CD4-positive, alpha-beta memory T cell (primary cell): ENCODE data around the gene TEX51. TPM values are rescaled to one million over a fixed set of nuclear protein-coding genes. Genes with fewer than 3 reads are reported as not detected.

ENCODE experiments used
- CTCF ChIA-PET: fragments of 350-600 bp; sonication (Branson Sonifier 250); formaldehyde crosslinking; loops from one replicate; lab custom pipeline; 2021; ENCODE audit warnings: inconsistent platforms; ENCODE audit not compliant: partially characterized antibody; lab: Charles Lee
- POLR2A ChIA-PET: fragments of 350-600 bp; sonication (Branson Sonifier 250); formaldehyde crosslinking; loops from one replicate; lab custom pipeline; 2021; ENCODE audit not compliant: partially characterized antibody; lab: Charles Lee
- DNase-seq, 5 donors: peaks; one replicate each; pipeline versions ENCODE4 v3.0.0 to v3.0.0-alpha.2; 2020 to 2022; ENCODE audit warnings: mixed read lengths in 1 of 5
- H3K27ac ChIP-seq: one replicate; pipeline ENCODE4 v1.7.0; 2013; ENCODE audit warnings: low read depth, low read length
- H3K27me3 ChIP-seq: 2 replicates; pipeline ENCODE4 v1.7.0; 2013; ENCODE audit warnings: mild to moderate bottlenecking, low read length, moderate library complexity; ENCODE audit not compliant: insufficient read depth
- H3K36me3 ChIP-seq: 2 replicates; pipeline ENCODE4 v1.7.0; 2013; ENCODE audit warnings: mild to moderate bottlenecking, low read length, moderate library complexity; ENCODE audit not compliant: insufficient read depth
- H3K4me1 ChIP-seq: 2 replicates; pipeline ENCODE4 v1.7.0; 2013; ENCODE audit warnings: mild to moderate bottlenecking, low read length, moderate library complexity; ENCODE audit not compliant: insufficient read depth
- H3K4me3 ChIP-seq, 2 donors: one replicate each; pipeline ENCODE4 v1.7.0; 2013; ENCODE audit warnings: low read length in 2 of 2, mild to moderate bottlenecking in 1 of 2
- H3K9me3 ChIP-seq, 2 donors: one replicate each; pipeline ENCODE4 v1.7.0; 2013; ENCODE audit warnings: low read length in 2 of 2, control low read depth in 1 of 2; ENCODE audit not compliant: control insufficient read depth in 1 of 2
- H3K27ac Mint-ChIP-seq, 7 donors: one replicate each; pipeline ENCODE4 v1.8.0; 2020 to 2021; ENCODE audit warnings: mixed read lengths in 7 of 7, mild to moderate bottlenecking in 6 of 7, inconsistent platforms in 3 of 7, moderate library complexity in 3 of 7
- H3K27me3 Mint-ChIP-seq, 2 donors: one replicate each; pipeline ENCODE4 v1.8.0; 2020 to 2021; ENCODE audit warnings: mixed read lengths in 2 of 2
- H3K36me3 Mint-ChIP-seq, 2 donors: one replicate each; pipeline ENCODE4 v1.8.0; 2020 to 2021; ENCODE audit warnings: mixed read lengths in 2 of 2, inconsistent platforms in 1 of 2, mild to moderate bottlenecking in 1 of 2
- H3K4me1 Mint-ChIP-seq, 4 donors: one replicate each; pipeline ENCODE4 v1.8.0; 2020 to 2021; ENCODE audit warnings: mixed read lengths in 4 of 4, mild to moderate bottlenecking in 1 of 4
- H3K4me3 Mint-ChIP-seq, 8 donors: one replicate each; pipeline ENCODE4 v1.8.0; 2020 to 2021; ENCODE audit warnings: mixed read lengths in 8 of 8, mild to moderate bottlenecking in 7 of 8, moderate library complexity in 6 of 8, inconsistent platforms in 3 of 8
- H3K9me3 Mint-ChIP-seq, 8 donors: one replicate each; pipeline ENCODE4 v1.8.0; 2020 to 2021; ENCODE audit warnings: mixed read lengths in 8 of 8, mild to moderate bottlenecking in 5 of 8, inconsistent platforms in 3 of 8, moderate library complexity in 1 of 8
- intact Hi-C: fragments of 100-400 bp; cut with micrococcal nuclease; formaldehyde crosslinking; loops from one replicate; pipeline ENCODE4 v1.15.1; 2023
- polyA plus RNA-seq, 2 donors: library from polyadenylated mRNA; unstranded; fragments of 300-500 nt; fragmentation: Illumina TruSeq; gene quantifications; one replicate each; pipeline ENCODE4 v1.2.3, GENCODE V29; 2021
- total RNA-seq, 2 experiments: library from RNA; stranded (reverse); gene quantifications; one replicate each; pipeline ENCODE4 v1.2.3, GENCODE V29; 2021

TEX51 gene
- total and polyA plus RNA-seq, 4 experiments from 2014 or later: not detected

GRCh38 chr2:126902152-126902835 lies 3.6 kb downstream of the TEX51 start:
- no peak for DNase-seq
- H3K4me3 Mint-ChIP-seq: peak overlapping the region in 1 of 8 donors; percentile 13
- intact Hi-C loops: no loop called here

DNA sequence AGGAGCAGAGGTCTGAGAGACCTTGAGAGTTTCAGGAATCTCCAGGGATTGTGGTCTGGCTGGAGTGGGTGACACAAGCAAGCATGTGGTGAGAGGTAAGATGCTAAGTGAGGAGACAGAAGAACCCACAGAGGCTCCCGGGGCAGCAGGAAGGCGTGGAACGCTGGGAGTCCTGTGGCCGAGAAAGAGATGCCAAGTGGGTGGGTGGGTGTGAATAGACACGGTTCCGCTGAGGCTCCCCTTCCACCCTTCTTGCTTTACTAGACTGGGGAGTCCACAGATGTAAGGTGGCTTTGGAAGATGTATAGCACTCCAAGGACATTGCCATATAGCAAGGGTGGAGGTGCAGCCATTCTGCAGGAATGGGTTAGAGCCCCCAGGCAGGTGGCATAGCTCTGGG lies 4.2 kb downstream of the TEX51 start:
- POLR2A ChIA-PET: no interaction called here
- Histone ChIP-seq H3K27ac (no peak overlapping the region), H3K9me3 (no peaks in the 10 kb centered on the region), H3K4me1 (no peaks in the 10 kb centered on the region), H3K27me3 (no peaks in the 10 kb centered on the region), H3K4me3 (no peak overlapping the region), H3K36me3 (no peaks in the 10 kb centered on the region)
- no peak for DNase-seq
- Mint-ChIP-seq H3K4me3 (no peak overlapping the region), H3K4me1 (no peaks in the 10 kb centered on the region), H3K27me3 (peaks cover 18 to 25% of the 10 kb centered on the region in 2 donors), H3K9me3 (peaks cover 0 to 18% (median 4%) of the 10 kb centered on the region in 8 donors), H3K36me3 (no peaks in the 10 kb centered on the region), H3K27ac (no peak overlapping the region)
- CTCF ChIA-PET: no interaction called here
- intact Hi-C loops: no loop called here

More at GRCh38 chr2:126902152-126902835, 3.6 kb downstream of the TEX51 start:
- no peaks in the 10 kb centered on the region for H3K4me1 Mint-ChIP-seq
- Histone ChIP-seq H3K4me1 (no peaks in the 10 kb centered on the region), H3K9me3 (no peaks in the 10 kb centered on the region), H3K4me3 (no peak overlapping the region), H3K36me3 (no peaks in the 10 kb centered on the region), H3K27ac (no peak overlapping the region), H3K27me3 (no peaks in the 10 kb centered on the region)
- no peaks in the 10 kb centered on the region for H3K36me3 Mint-ChIP-seq
- H3K27me3 Mint-ChIP-seq: peaks cover 18 to 25% of the 10 kb centered on the region in 2 donors
- ChIA-PET CTCF (no interaction called here), POLR2A (no interaction called here)
- H3K9me3 Mint-ChIP-seq: peaks cover 0 to 18% (median 4%) of the 10 kb centered on the region in 8 donors
- H3K27ac Mint-ChIP-seq: no peak overlapping the region

GRCh38 chr2:126905991-126906390 lies 7.3 kb downstream of the TEX51 start:
- Histone ChIP-seq H3K27me3 (no peaks in the 10 kb centered on the region), H3K27ac (no peak overlapping the region), H3K4me3 (no peak overlapping the region), H3K36me3 (no peaks in the 10 kb centered on the region), H3K9me3 (no peaks in the 10 kb centered on the region), H3K4me1 (no peaks in the 10 kb centered on the region)
- Mint-ChIP-seq H3K4me1 (no peaks in the 10 kb centered on the region), H3K4me3 (no peak overlapping the region), H3K9me3 (peaks cover 0 to 15% (median 3%) of the 10 kb centered on the region in 8 donors), H3K27ac (peak overlapping the region in 1 of 7 donors; percentile 71), H3K36me3 (no peaks in the 10 kb centered on the region), H3K27me3 (peaks cover 4 to 22% of the 10 kb centered on the region in 2 donors)
- intact Hi-C loops: no loop called here
- DNase-seq: no peak
- ChIA-PET CTCF (no interaction called here), POLR2A (no interaction called here)

DNA sequence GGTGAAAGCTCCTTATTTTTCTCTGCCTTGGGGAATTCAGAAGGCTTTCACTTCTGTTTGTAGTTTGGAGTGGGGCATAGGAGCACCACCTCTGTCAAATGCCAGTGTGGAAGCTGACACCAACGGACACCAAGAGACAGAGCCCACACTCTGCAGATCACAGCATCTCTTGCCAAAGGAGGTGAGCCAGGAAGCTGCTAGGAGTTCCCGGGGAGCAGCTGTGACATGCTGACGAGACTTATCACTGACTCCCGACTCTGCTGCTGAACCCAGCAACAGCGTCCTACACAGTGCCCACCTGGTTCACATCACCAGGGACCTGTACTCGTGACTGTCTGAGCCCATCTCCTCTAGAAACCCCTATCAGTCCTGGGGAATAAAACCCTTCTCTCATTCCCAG lies 8.1 kb downstream of the TEX51 start:
- no peaks in the 10 kb centered on the region for H3K4me1 ChIP-seq
- Mint-ChIP-seq H3K9me3 (peaks cover 0 to 15% (median 3%) of the 10 kb centered on the region in 8 donors), H3K27me3 (peaks cover 4 to 22% of the 10 kb centered on the region in 2 donors), H3K4me3 (no peak overlapping the region), H3K36me3 (no peaks in the 10 kb centered on the region), H3K27ac (no peak overlapping the region), H3K4me1 (no peaks in the 10 kb centered on the region)
- no peaks in the 10 kb centered on the region for H3K27me3 ChIP-seq
- POLR2A ChIA-PET: no interaction called here
- intact Hi-C loops: no loop called here
- no peaks in the 10 kb centered on the region for H3K9me3 ChIP-seq
- CTCF ChIA-PET: no interaction called here
- H3K27ac ChIP-seq: no peak overlapping the region
- H3K4me3 ChIP-seq: no peak overlapping the region
- DNase-seq: no peak
- H3K36me3 ChIP-seq: no peaks in the 10 kb centered on the region

GRCh38 chr2:126907671-126908070 lies 9.0 kb downstream of the TEX51 start:
- Mint-ChIP-seq H3K27me3 (peaks cover 4 to 22% of the 10 kb centered on the region in 2 donors), H3K36me3 (no peaks in the 10 kb centered on the region), H3K9me3 (peaks cover 0 to 15% (median 3%) of the 10 kb centered on the region in 8 donors), H3K4me1 (no peaks in the 10 kb centered on the region), H3K4me3 (no peak overlapping the region), H3K27ac (no peak overlapping the region)
- intact Hi-C loops: no loop called here
- Histone ChIP-seq H3K27ac (no peak overlapping the region), H3K27me3 (no peaks in the 10 kb centered on the region), H3K4me3 (no peak overlapping the region), H3K36me3 (no peaks in the 10 kb centered on the region), H3K9me3 (no peaks in the 10 kb centered on the region), H3K4me1 (no peaks in the 10 kb centered on the region)
- DNase-seq: no peak
- CTCF ChIA-PET: no interaction called here
- POLR2A ChIA-PET: no interaction called here

- ChIA-PET POLR2A (no interaction called here), CTCF (no interaction called here)
- no peaks in the 10 kb centered on the region for H3K27me3 ChIP-seq
- no peaks in the 10 kb centered on the region for H3K9me3 ChIP-seq
- H3K27ac ChIP-seq: no peak overlapping the region
- Mint-ChIP-seq H3K36me3 (no peaks in the 10 kb centered on the region), H3K4me1 (no peaks in the 10 kb centered on the region), H3K27ac (peak overlapping the region in 1 of 7 donors; percentile 73), H3K27me3 (peaks cover 4 to 17% of the 10 kb centered on the region in 2 donors), H3K4me3 (no peak overlapping the region), H3K9me3 (peaks cover 0 to 11% (median 3%) of the 10 kb centered on the region in 8 donors)
- DNase-seq: no peak
- H3K4me1 ChIP-seq: no peaks in the 10 kb centered on the region
- no peak overlapping the region for H3K4me3 ChIP-seq
- H3K36me3 ChIP-seq: no peaks in the 10 kb centered on the region
- intact Hi-C loops: no loop called here
Measured at GRCh38 chr2:126908721-126909177, 10.1 kb downstream of the TEX51 start.

DNA sequence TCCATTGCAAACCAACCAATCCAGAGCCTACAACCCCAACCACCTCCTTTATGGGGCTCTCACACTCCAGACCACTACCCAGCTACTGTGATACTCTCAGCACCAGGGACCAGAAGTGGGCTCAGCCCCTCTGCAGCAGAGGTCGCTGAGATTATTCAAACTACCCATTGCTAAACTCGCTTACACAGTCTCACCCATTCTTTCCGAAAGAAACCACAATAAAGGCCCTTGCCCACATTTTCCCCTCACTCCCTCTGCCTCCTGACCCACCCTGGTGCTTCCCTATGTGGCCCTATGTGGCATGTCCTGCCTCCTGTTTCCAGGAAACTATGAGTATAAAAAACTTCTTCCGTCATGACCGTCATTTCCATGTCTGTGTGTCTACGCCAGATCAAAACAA lies 10.7 kb downstream of the TEX51 start:
- no peak overlapping the region for H3K27ac Mint-ChIP-seq
- H3K27me3 Mint-ChIP-seq: peaks cover 4 to 13% of the 10 kb centered on the region in 2 donors
- POLR2A ChIA-PET: no interaction called here

More for the DNA sequence above, 10.7 kb downstream of the TEX51 start:
- Histone ChIP-seq H3K36me3 (no peaks in the 10 kb centered on the region), H3K9me3 (no peaks in the 10 kb centered on the region), H3K27ac (no peak overlapping the region), H3K4me3 (no peak overlapping the region), H3K27me3 (no peaks in the 10 kb centered on the region), H3K4me1 (no peaks in the 10 kb centered on the region)
- H3K4me3 Mint-ChIP-seq: no peak overlapping the region
- DNase-seq: no peak
- peaks cover 0 to 6% (median under 1%) of the 10 kb centered on the region in 8 donors for H3K9me3 Mint-ChIP-seq
- no peaks in the 10 kb centered on the region for H3K4me1 Mint-ChIP-seq
- intact Hi-C loops: no loop called here
- no peaks in the 10 kb centered on the region for H3K36me3 Mint-ChIP-seq
- CTCF ChIA-PET: no interaction called here
